HepG2 (cell line): Measurements from ENCODE around the gene VWA1. TPM values are rescaled to one million over a fixed set of nuclear protein-coding genes. Genes with fewer than 3 reads are reported as not detected.

Experiments used
- CCDC6 ChIP-seq: sonication (generic); formaldehyde crosslinking; IDR thresholded peaks from 2 replicates; pipeline ENCODE4 v1.8.1; 2022; ENCODE audit warnings: mild to moderate bottlenecking, missing genetic modification reagents, moderate library complexity
- ESRRA ChIP-seq: sonication (generic); formaldehyde crosslinking; IDR thresholded peaks from 2 replicates; pipeline ENCODE4 v1.5.1; 2020; ENCODE audit warnings: mild to moderate bottlenecking, low read depth, missing genetic modification reagents
- FOXM1 ChIP-seq: sonication (generic); formaldehyde crosslinking; IDR thresholded peaks from 2 replicates; pipeline ENCODE4 v1.5.0; 2020; ENCODE audit warnings: missing genetic modification reagents
- GABPA ChIP-seq, 2 experiments: IDR thresholded peaks; 2 replicates each; pipeline ENCODE4 v1.6.1; 2011 to 2016; ENCODE audit warnings: low read depth in 2 of 2, low read length in 1 of 2, missing biosample characterization in 1 of 2, missing genetic modification characterization in 1 of 2
- KDM6A ChIP-seq: IDR thresholded peaks from 2 replicates; pipeline ENCODE4 v1.6.1; 2016; ENCODE audit warnings: low read depth
- KLF16 ChIP-seq, 2 experiments: sonication (generic) in 1 of 2; formaldehyde crosslinking in 1 of 2; IDR thresholded peaks; 2 replicates each; pipeline versions ENCODE4 v1.6.1 to v1.8.0; 2016 to 2023; ENCODE audit warnings: missing genetic modification reagents in 2 of 2, missing compliant biosample characterization in 1 of 2
- MEIS1 ChIP-seq: sonication (generic); formaldehyde crosslinking; IDR thresholded peaks from 2 replicates; pipeline ENCODE4 v1.9.0; 2021; ENCODE audit warnings: mild to moderate bottlenecking, missing genetic modification reagents, moderate library complexity, borderline replicate concordance
- REL ChIP-seq: sonication (generic); formaldehyde crosslinking; conservative IDR thresholded peaks from 2 replicates; pipeline ENCODE4 v1.8.0; 2022; ENCODE audit warnings: mild to moderate bottlenecking, missing genetic modification reagents, moderate library complexity
- SMYD3 ChIP-seq: sonication (generic); formaldehyde crosslinking; IDR thresholded peaks from 2 replicates; pipeline ENCODE4 v1.8.1; 2023; ENCODE audit warnings: mild to moderate bottlenecking, missing genetic modification reagents
- TCF12 ChIP-seq, 2 experiments: fragments of 450-650 bp in 1 of 2; sonication (generic) in 1 of 2; formaldehyde crosslinking in 1 of 2; IDR thresholded peaks; 2 replicates each; pipeline versions ENCODE4 v1.6.1 to v1.8.0; 2017 to 2022; ENCODE audit warnings: antibody characterized with exemption in 1 of 2, mild to moderate bottlenecking in 1 of 2, missing genetic modification reagents in 1 of 2, moderate library complexity in 1 of 2
- ZC3H4 ChIP-seq: sonication (generic); formaldehyde crosslinking; IDR thresholded peaks from 2 replicates; pipeline ENCODE4 v1.4.0; 2020; ENCODE audit warnings: missing genetic modification reagents, borderline replicate concordance
- ZNF10 ChIP-seq: sonication (generic); formaldehyde crosslinking; IDR thresholded peaks from 2 replicates; pipeline ENCODE4 v1.4.0; 2020; ENCODE audit warnings: mild to moderate bottlenecking, low read depth, missing genetic modification reagents, borderline replicate concordance
- ZNF30 ChIP-seq: sonication (generic); formaldehyde crosslinking; IDR thresholded peaks from 2 replicates; pipeline ENCODE4 v1.5.0; 2020; ENCODE audit warnings: mild to moderate bottlenecking, missing genetic modification reagents
- ZNF569 ChIP-seq: sonication (generic); formaldehyde crosslinking; IDR thresholded peaks from 2 replicates; pipeline ENCODE4 v1.5.0; 2020; ENCODE audit warnings: mild to moderate bottlenecking, missing genetic modification reagents, moderate library complexity, borderline replicate concordance
- ZNF607 ChIP-seq: sonication (generic); formaldehyde crosslinking; IDR thresholded peaks from 2 replicates; pipeline ENCODE4 v1.5.1; 2020; ENCODE audit warnings: missing genetic modification reagents, mild to moderate bottlenecking, borderline replicate concordance
- ZNF678 ChIP-seq: sonication (generic); formaldehyde crosslinking; IDR thresholded peaks from 2 replicates; pipeline ENCODE4 v1.4.0; 2020; ENCODE audit warnings: mild to moderate bottlenecking, missing genetic modification reagents
- ZNF746 ChIP-seq: sonication (generic); formaldehyde crosslinking; IDR thresholded peaks from 2 replicates; pipeline ENCODE4 v1.8.0; 2022; ENCODE audit warnings: mild to moderate bottlenecking, missing genetic modification reagents
- polyA plus RNA-seq, 8 experiments: library from polyadenylated mRNA; depleted of rRNA in 3 of 8; stranded (reverse) in 7 of 8; unstranded in 1 of 8; fragments of >200 nt; fragmentation: Illumina TruSeq in 4 of 8; extraction: Trizol in 4 of 8; gene quantifications; 2 replicates each; pipeline versions ENCODE4 v1.2.1 to v1.2.3, GENCODE V29; 2011 to 2016; ENCODE audit warnings: low read depth in 4 of 8, missing spikeins in 1 of 8, mixed read lengths in 1 of 8; ENCODE audit not compliant: insufficient read depth in 1 of 8
- total RNA-seq, 5 experiments: library from RNA; depleted of rRNA; stranded (reverse); fragments of >200 nt; fragmentation: Illumina TruSeq; extraction: Trizol; gene quantifications; 2 replicates each; pipeline ENCODE4 v1.2.3, GENCODE V29; 2016; ENCODE audit warnings: low read depth in 1 of 5
- TF ChIP-seq, protein P1 (sequence below): sonication (generic); formaldehyde crosslinking; IDR thresholded peaks from 2 replicates; pipeline ENCODE4 v1.9.0; 2021; ENCODE audit warnings: missing genetic modification reagents, borderline replicate concordance
- TF ChIP-seq, protein P2 (sequence below), 2 experiments: sonication (generic) in 1 of 2; formaldehyde crosslinking in 1 of 2; IDR thresholded peaks; 2 replicates each; pipeline versions ENCODE4 v1.5.1 to v1.6.1; 2011 to 2020; ENCODE audit warnings: borderline replicate concordance in 1 of 2, low read depth in 1 of 2, low read length in 1 of 2, mild to moderate bottlenecking in 1 of 2, missing genetic modification reagents in 1 of 2, moderate library complexity in 1 of 2
- TF ChIP-seq, protein P3 (sequence below): sonication (generic); formaldehyde crosslinking; IDR thresholded peaks from 2 replicates; pipeline ENCODE4 v1.4.0; 2020; ENCODE audit warnings: missing genetic modification reagents

Gene VWA1
- total and polyA plus RNA-seq, 2 of the 13 experiments (the other 11 are each of a cell fraction or from before 2014, with no cell fraction given), result 40.9 to 57.5 TPM

DNA sequence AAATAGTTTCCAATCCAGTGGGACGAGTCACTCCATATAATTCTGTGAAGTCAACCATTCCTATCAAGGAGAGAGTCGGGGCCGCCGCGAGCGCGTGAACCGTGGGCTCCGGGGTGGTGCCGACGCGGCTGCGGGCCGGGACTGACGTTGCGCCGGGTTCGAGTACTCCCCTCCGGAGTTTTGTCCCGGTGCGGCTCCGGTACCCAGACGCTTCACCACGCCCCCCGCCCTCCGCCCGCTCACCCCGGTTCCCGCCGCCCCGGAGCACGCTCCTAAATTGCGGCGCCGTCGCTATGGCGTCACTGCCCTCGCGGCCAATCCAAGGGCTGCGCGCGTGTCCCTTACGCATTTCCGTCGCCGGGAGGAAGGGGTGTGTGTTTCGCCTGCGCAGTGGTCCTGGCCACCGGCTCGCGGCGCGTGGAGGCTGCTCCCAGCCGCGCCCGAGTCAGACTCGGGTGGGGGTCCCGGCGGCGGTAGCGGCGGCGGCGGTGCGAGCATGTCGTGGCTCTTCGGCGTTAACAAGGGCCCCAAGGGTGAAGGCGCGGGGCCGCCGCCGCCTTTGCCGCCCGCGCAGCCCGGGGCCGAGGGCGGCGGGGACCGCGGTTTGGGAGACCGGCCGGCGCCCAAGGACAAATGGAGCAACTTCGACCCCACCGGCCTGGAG is 36.0 kb downstream of the VWA1 start, which contains the start of gene ATAD3B (continued):
- TF ChIP-seq ZNF678 (CRISPR knock-in tag) (no peak), ZNF569 (CRISPR knock-in tag) (no peak), KDM6A (CRISPR knock-in tag) (no peak), ZNF746 (no peak), TCF12 (IDR thresholded peaks at IDR 0.05) (no peak), TCF12 (CRISPR knock-in tag; IDR thresholded peaks at IDR 0.05) (no peak), ESRRA (CRISPR knock-in tag) (peak; percentile 42; the same call in 1 of the 2 replicates), KLF16 (CRISPR knock-in tag; IDR thresholded peaks at IDR 0.05) (peak in 1 of 2 experiments; percentile 83; a peak in 1 of 4 replicates), FOXM1 (no peak), GABPA (IDR thresholded peaks at IDR 0.05; ENCODE audit: low read depth, low read length) (peak; percentile 89), GABPA (CRISPR knock-in tag; IDR thresholded peaks at IDR 0.05; ENCODE audit: low read depth) (peak; percentile 93), CCDC6 (0 out of 2 replicates have a peak, but pooled peaks have one; percentile 33), ZNF607 (CRISPR knock-in tag) (no peak), MEIS1 (CRISPR knock-in tag) (no peak), ZNF30 (CRISPR knock-in tag) (no peak), ZNF10 (CRISPR knock-in tag) (no peak), SMYD3 (CRISPR knock-in tag) (no peak), ZC3H4 (CRISPR knock-in tag) (no peak), REL (peak; percentile 67; the same call in 1 of the 2 replicates)
- TF ChIP-seq, protein P1, sequence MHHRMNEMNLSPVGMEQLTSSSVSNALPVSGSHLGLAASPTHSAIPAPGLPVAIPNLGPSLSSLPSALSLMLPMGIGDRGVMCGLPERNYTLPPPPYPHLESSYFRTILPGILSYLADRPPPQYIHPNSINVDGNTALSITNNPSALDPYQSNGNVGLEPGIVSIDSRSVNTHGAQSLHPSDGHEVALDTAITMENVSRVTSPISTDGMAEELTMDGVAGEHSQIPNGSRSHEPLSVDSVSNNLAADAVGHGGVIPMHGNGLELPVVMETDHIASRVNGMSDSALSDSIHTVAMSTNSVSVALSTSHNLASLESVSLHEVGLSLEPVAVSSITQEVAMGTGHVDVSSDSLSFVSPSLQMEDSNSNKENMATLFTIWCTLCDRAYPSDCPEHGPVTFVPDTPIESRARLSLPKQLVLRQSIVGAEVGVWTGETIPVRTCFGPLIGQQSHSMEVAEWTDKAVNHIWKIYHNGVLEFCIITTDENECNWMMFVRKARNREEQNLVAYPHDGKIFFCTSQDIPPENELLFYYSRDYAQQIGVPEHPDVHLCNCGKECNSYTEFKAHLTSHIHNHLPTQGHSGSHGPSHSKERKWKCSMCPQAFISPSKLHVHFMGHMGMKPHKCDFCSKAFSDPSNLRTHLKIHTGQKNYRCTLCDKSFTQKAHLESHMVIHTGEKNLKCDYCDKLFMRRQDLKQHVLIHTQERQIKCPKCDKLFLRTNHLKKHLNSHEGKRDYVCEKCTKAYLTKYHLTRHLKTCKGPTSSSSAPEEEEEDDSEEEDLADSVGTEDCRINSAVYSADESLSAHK (CRISPR knock-in tag), result no peak
- TF ChIP-seq, protein P2, sequence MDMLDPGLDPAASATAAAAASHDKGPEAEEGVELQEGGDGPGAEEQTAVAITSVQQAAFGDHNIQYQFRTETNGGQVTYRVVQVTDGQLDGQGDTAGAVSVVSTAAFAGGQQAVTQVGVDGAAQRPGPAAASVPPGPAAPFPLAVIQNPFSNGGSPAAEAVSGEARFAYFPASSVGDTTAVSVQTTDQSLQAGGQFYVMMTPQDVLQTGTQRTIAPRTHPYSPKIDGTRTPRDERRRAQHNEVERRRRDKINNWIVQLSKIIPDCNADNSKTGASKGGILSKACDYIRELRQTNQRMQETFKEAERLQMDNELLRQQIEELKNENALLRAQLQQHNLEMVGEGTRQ (IDR thresholded peaks at IDR 0.05; ENCODE audit: low read depth, low read length), result no peak
- TF ChIP-seq, protein P2 (CRISPR knock-in tag; IDR thresholded peaks at IDR 0.05; ENCODE audit: borderline replicate concordance), result no peak
- TF ChIP-seq, protein P3, sequence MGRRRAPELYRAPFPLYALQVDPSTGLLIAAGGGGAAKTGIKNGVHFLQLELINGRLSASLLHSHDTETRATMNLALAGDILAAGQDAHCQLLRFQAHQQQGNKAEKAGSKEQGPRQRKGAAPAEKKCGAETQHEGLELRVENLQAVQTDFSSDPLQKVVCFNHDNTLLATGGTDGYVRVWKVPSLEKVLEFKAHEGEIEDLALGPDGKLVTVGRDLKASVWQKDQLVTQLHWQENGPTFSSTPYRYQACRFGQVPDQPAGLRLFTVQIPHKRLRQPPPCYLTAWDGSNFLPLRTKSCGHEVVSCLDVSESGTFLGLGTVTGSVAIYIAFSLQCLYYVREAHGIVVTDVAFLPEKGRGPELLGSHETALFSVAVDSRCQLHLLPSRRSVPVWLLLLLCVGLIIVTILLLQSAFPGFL, result no peak
